Hematopoietic multipotent progenitor cell treated with erythropoietin and hydrocortisone succinate and interleukin-3 and kit ligand, for 8 days (in vitro differentiated cells): ENCODE results near the gene ZNF747.
"Not testable (repeated sequence)": the region's sequence is repeated elsewhere in the genome, so short reads cannot be mapped to it uniquely, and the experiment has no call there.

Experiments
- DNase-seq: peaks from one replicate; pipeline ENCODE4 v3.0.0-alpha.2; 2015

Gene ZNF747

GRCh38 chr16:30557707-30557956 is 23.0 kb upstream of the ZNF747 start:
- DNase-seq = peak; percentile 27

GRCh38 chr16:30556125-30556473 is 21.4 kb upstream of the ZNF747 start:
- DNase-seq = no peak

GRCh38 chr16:30555315-30556124 is 20.9 kb upstream of the ZNF747 start:
- DNase-seq = no peak

GRCh38 chr16:30554557-30555314 is 20.1 kb upstream of the ZNF747 start:
- no peak for DNase-seq

- DNase-seq = no peak
These were observed 18.8 kb upstream of the ZNF747 start for GRCh38 chr16:30553393-30553899.

GRCh38 chr16:30552956-30553355 is 18.3 kb upstream of the ZNF747 start:
- DNase-seq = no peak

- DNase-seq = no peak
These were observed 17.1 kb upstream of the ZNF747 start for GRCh38 chr16:30551781-30552180.

- DNase-seq = peak; percentile 86
These were observed 14.0 kb upstream of the ZNF747 start for GRCh38 chr16:30548416-30549253.

- DNase-seq = no peak
These were observed 11.5 kb upstream of the ZNF747 start for GRCh38 chr16:30546115-30546514.

GRCh38 chr16:30543067-30543466 is 8.4 kb upstream of the ZNF747 start:
- no peak for DNase-seq

GRCh38 chr16:30541502-30542329 is 7.1 kb upstream of the ZNF747 start:
- peak; percentile 45 for DNase-seq

GRCh38 chr16:30540916-30541464 is 6.3 kb upstream of the ZNF747 start:
- peak; percentile 60 for DNase-seq

GRCh38 chr16:30539986-30540526 is 5.4 kb upstream of the ZNF747 start:
- DNase-seq = not testable (repeated sequence)

- DNase-seq = no peak
These were observed 4.6 kb upstream of the ZNF747 start for GRCh38 chr16:30539000-30539964.

GRCh38 chr16:30536391-30537024 is 1.9 kb upstream of the ZNF747 start:
- DNase-seq = not testable (repeated sequence)

- peak; percentile 87 for DNase-seq
These were observed 1.1 kb upstream of the ZNF747 start for GRCh38 chr16:30535777-30536190.

- no peak for DNase-seq
These were observed 583 bp upstream of the ZNF747 start for GRCh38 chr16:30535106-30535776.

GRCh38 chr16:30533748-30534367 is 800 bp downstream of the ZNF747 start:
- peak; percentile 55 for DNase-seq

GRCh38 chr16:30533146-30533522 is 1.5 kb downstream of the ZNF747 start:
- no peak for DNase-seq
